Cardiac muscle cell (in vitro differentiated cells and primary cell): ENCODE results near the gene SLFN13. TPM values are rescaled to one million over a fixed set of nuclear protein-coding genes. Genes with fewer than 3 reads are reported as not detected.
A peak's percentile ranks its signal among the peaks of the same experiment; 100 is the strongest.

Experiments
- DNase-seq, 2 donors: peaks; one replicate each; pipeline versions ENCODE4 v3.0.0 to v3.0.0-alpha.2; 2010 to 2017; ENCODE audit warnings: low read depth in 1 of 2, low spot score in 1 of 2
- H3K27ac ChIP-seq: fragments of 200-600 bp; sonication (generic); 2 replicates; pipeline ENCODE4 v1.5.1; 2016
- H3K27me3 ChIP-seq: fragments of 200-600 bp; sonication (generic); 2 replicates; pipeline ENCODE4 v1.6.0; 2016; ENCODE audit warnings: control low read depth
- H3K36me3 ChIP-seq: fragments of 200-600 bp; sonication (generic); 2 replicates; pipeline ENCODE4 v1.5.1; 2016; ENCODE audit warnings: control low read depth
- H3K4me1 ChIP-seq: fragments of 200-600 bp; sonication (generic); 2 replicates; pipeline ENCODE4 v1.8.1; 2017; ENCODE audit warnings: low read depth, mild to moderate bottlenecking, mixed run types
- H3K4me3 ChIP-seq: fragments of 200-600 bp; sonication (generic); 2 replicates; pipeline ENCODE4 v1.5.1; 2016; ENCODE audit warnings: mild to moderate bottlenecking
- H3K9me3 ChIP-seq: fragments of 200-600 bp; sonication (generic); 2 replicates; pipeline ENCODE4 v1.5.1; 2017; ENCODE audit warnings: low read depth, mild to moderate bottlenecking, control low read depth
- CTCF ChIP-seq: IDR thresholded peaks from 2 replicates; pipeline ENCODE4 v1.5.1; 2012; ENCODE audit warnings: low read depth, mild to moderate bottlenecking, low read length
- polyA plus RNA-seq: library from polyadenylated mRNA; unstranded; fragments of >200 nt; fragmentation: Nextera tagmentation; extraction: Ambion mirVana; gene quantifications from 2 replicates; pipeline ENCODE4 v1.2.1, GENCODE V29; 2016
- total RNA-seq: library from RNA; depleted of rRNA; stranded (reverse); fragments of >200 nt; gene quantifications from 2 replicates; pipeline ENCODE4 v1.2.3, GENCODE V29; 2016

Gene SLFN13
- total and polyA plus RNA-seq, 2 experiments from 2014 or later, result 4.2 to 7.9 TPM

- peaks cover 100% of the 10 kb centered on the region for H3K27me3 ChIP-seq
- no peak for TF ChIP-seq CTCF
These were observed 41.4 kb upstream of the SLFN13 start for GRCh38 chr17:35489944-35490343.

GRCh38 chr17:35488991-35489390, 40.4 kb upstream of the SLFN13 start:
- no peaks in the 10 kb centered on the region for H3K4me1 ChIP-seq
- H3K4me3 ChIP-seq, result no peak overlapping the region
- no peak for DNase-seq
- H3K27ac ChIP-seq, result no peak overlapping the region
- TF ChIP-seq CTCF, result no peak
- H3K9me3 ChIP-seq, result no peaks in the 10 kb centered on the region
- H3K36me3 ChIP-seq, result no peaks in the 10 kb centered on the region
- peaks cover 100% of the 10 kb centered on the region for H3K27me3 ChIP-seq

More at GRCh38 chr17:35489944-35490343, 41.4 kb upstream of the SLFN13 start:
- H3K4me3 ChIP-seq, result no peak overlapping the region
- H3K4me1 ChIP-seq, result no peaks in the 10 kb centered on the region
- H3K9me3 ChIP-seq, result no peaks in the 10 kb centered on the region
- H3K27ac ChIP-seq, result no peak overlapping the region
- no peak for DNase-seq
- no peaks in the 10 kb centered on the region for H3K36me3 ChIP-seq

GRCh38 chr17:35486920-35487732, 38.6 kb upstream of the SLFN13 start:
- DNase-seq, result peak; percentile 44 to 90
- no peaks in the 10 kb centered on the region for H3K9me3 ChIP-seq
- peak overlapping the region; percentile 22 for H3K4me3 ChIP-seq
- no peaks in the 10 kb centered on the region for H3K4me1 ChIP-seq
- TF ChIP-seq CTCF, result no peak
- H3K27ac ChIP-seq, result no peak overlapping the region
- H3K27me3 ChIP-seq, result peaks cover 100% of the 10 kb centered on the region
- no peaks in the 10 kb centered on the region for H3K36me3 ChIP-seq

- DNase-seq, result no peak
- no peaks in the 10 kb centered on the region for H3K9me3 ChIP-seq
- H3K4me1 ChIP-seq, result no peaks in the 10 kb centered on the region
- H3K27me3 ChIP-seq, result peaks cover 97% of the 10 kb centered on the region
- no peak for TF ChIP-seq CTCF
- no peak overlapping the region for H3K4me3 ChIP-seq
- no peaks in the 10 kb centered on the region for H3K36me3 ChIP-seq
- no peak overlapping the region for H3K27ac ChIP-seq
These were observed 30.7 kb upstream of the SLFN13 start for GRCh38 chr17:35479271-35479670.

GRCh38 chr17:35477248-35477647, 28.7 kb upstream of the SLFN13 start:
- Histone ChIP-seq H3K4me1 (no peaks in the 10 kb centered on the region), H3K9me3 (no peaks in the 10 kb centered on the region), H3K27ac (no peak overlapping the region), H3K36me3 (no peaks in the 10 kb centered on the region), H3K27me3 (peaks cover 93% of the 10 kb centered on the region), H3K4me3 (no peak overlapping the region)
- TF ChIP-seq CTCF, result no peak
- DNase-seq, result no peak
